ENCODE results near the gene RBBP5. TPM values are rescaled to one million over a fixed set of nuclear protein-coding genes. Genes with fewer than 3 reads are reported as not detected.

The RBBP5 gene
- total RNA-seq, 1 donor from 2014 or later = 18.7 TPM

GRCh38 chr1:205127646-205128045 lies 5.9 kb upstream of the RBBP5 start:
- H3K9me3 ChIP-seq (ENCODE audit: insufficient read depth, low read depth, low read length) = no peaks in the 10 kb centered on the region
- no peaks in the 10 kb centered on the region for H3K9me3 Mint-ChIP-seq (ENCODE audit: unreplicated experiment)
- no peak overlapping the region for H3K4me3 ChIP-seq (ENCODE audit: insufficient read depth, low read depth, low read length)
- no peak for FAIRE-seq
- no peak overlapping the region for H3K4me3 Mint-ChIP-seq (ENCODE audit: unreplicated experiment)
- no peaks in the 10 kb centered on the region for H3K36me3 Mint-ChIP-seq (ENCODE audit: low read depth, unreplicated experiment)
- no peak overlapping the region for H3K4me2 ChIP-seq (ENCODE audit: low read length)
- no peaks in the 10 kb centered on the region for H3K27me3 ChIP-seq (ENCODE audit: insufficient read depth, low read length)
- peaks cover 2% of the 10 kb centered on the region for H3K27me3 Mint-ChIP-seq (ENCODE audit: low read depth, unreplicated experiment)
- H3K27ac Mint-ChIP-seq (ENCODE audit: unreplicated experiment) = no peak overlapping the region
- H3K9ac ChIP-seq (ENCODE audit: low read length) = no peak overlapping the region
- DNase-seq (ENCODE audit: low read depth) = no peak
- no peak overlapping the region for H3K27ac ChIP-seq (ENCODE audit: low read depth, low read length)
- peaks cover under 1% of the 10 kb centered on the region for H3K4me1 Mint-ChIP-seq (ENCODE audit: low read depth, unreplicated experiment)
- H3K79me2 ChIP-seq (ENCODE audit: insufficient read depth, low read length) = no peaks in the 10 kb centered on the region
- no peaks in the 10 kb centered on the region for H3K4me1 ChIP-seq (ENCODE audit: insufficient read depth, low read length)
- H2AFZ ChIP-seq (ENCODE audit: low read depth, low read length) = no peak overlapping the region
- no peaks in the 10 kb centered on the region for H4K20me1 ChIP-seq (ENCODE audit: insufficient read depth, low read length)
- TF ChIP-seq EZH2 (IDR thresholded peaks at IDR 0.05; ENCODE audit: insufficient read depth, low read length) (no peak), CTCF (IDR thresholded peaks at IDR 0.05; ENCODE audit: insufficient read depth, low read depth, low read length) (no peak)
- no peaks in the 10 kb centered on the region for H3K36me3 ChIP-seq (ENCODE audit: insufficient read depth, low read length)

GRCh38 chr1:205124726-205125125 lies 2.9 kb upstream of the RBBP5 start:
- peaks cover 13% of the 10 kb centered on the region for H3K4me1 Mint-ChIP-seq (ENCODE audit: low read depth, unreplicated experiment)
- no peak for FAIRE-seq

More at GRCh38 chr1:205124726-205125125, 2.9 kb upstream of the RBBP5 start:
- no peak overlapping the region for H3K9ac ChIP-seq (ENCODE audit: low read length)
- Mint-ChIP-seq H3K27ac (ENCODE audit: unreplicated experiment) (no peak overlapping the region), H3K4me3 (ENCODE audit: unreplicated experiment) (no peak overlapping the region), H3K36me3 (ENCODE audit: low read depth, unreplicated experiment) (no peaks in the 10 kb centered on the region), H3K9me3 (ENCODE audit: unreplicated experiment) (no peaks in the 10 kb centered on the region), H3K27me3 (ENCODE audit: low read depth, unreplicated experiment) (no peaks in the 10 kb centered on the region)
- no peaks in the 10 kb centered on the region for H3K36me3 ChIP-seq (ENCODE audit: insufficient read depth, low read length)
- H4K20me1 ChIP-seq (ENCODE audit: insufficient read depth, low read length) = peaks cover 19% of the 10 kb centered on the region
- peaks cover 23% of the 10 kb centered on the region for H3K79me2 ChIP-seq (ENCODE audit: insufficient read depth, low read length)
- H3K4me3 ChIP-seq (ENCODE audit: insufficient read depth, low read depth, low read length) = no peak overlapping the region
- TF ChIP-seq CTCF (IDR thresholded peaks at IDR 0.05; ENCODE audit: insufficient read depth, low read depth, low read length) (no peak), EZH2 (IDR thresholded peaks at IDR 0.05; ENCODE audit: insufficient read depth, low read length) (no peak)
- H3K27me3 ChIP-seq (ENCODE audit: insufficient read depth, low read length) = no peaks in the 10 kb centered on the region
- H3K4me2 ChIP-seq (ENCODE audit: low read length) = no peak overlapping the region
- no peak overlapping the region for H3K27ac ChIP-seq (ENCODE audit: low read depth, low read length)
- no peak overlapping the region for H2AFZ ChIP-seq (ENCODE audit: low read depth, low read length)
- no peak for DNase-seq (ENCODE audit: low read depth)
- H3K9me3 ChIP-seq (ENCODE audit: insufficient read depth, low read depth, low read length) = no peaks in the 10 kb centered on the region
- peaks cover 7% of the 10 kb centered on the region for H3K4me1 ChIP-seq (ENCODE audit: insufficient read depth, low read length)

All from astrocyte (in vitro differentiated cells and primary cell).